Jurkat, Clone E6-1 (cell line): ENCODE data around the gene WDR77.

Experiments used
- DNase-seq: peaks from one replicate; pipeline ENCODE4 v3.0.0-alpha.2; 2011; ENCODE audit warnings: low read depth, low spot score
- H3K4me3 ChIP-seq: 2 replicates; pipeline ENCODE4 v1.5.1; 2011; ENCODE audit warnings: mild to moderate bottlenecking, low read length, control low read depth, moderate library complexity

WDR77 gene

GRCh38 chr1:111446967-111447892 is 1.8 kb downstream of the WDR77 start:
- DNase-seq: no peak
- H3K4me3 ChIP-seq: no peak overlapping the region

- DNase-seq: no peak
- no peak overlapping the region for H3K4me3 ChIP-seq
Observed at GRCh38 chr1:111446546-111446945, 2.5 kb downstream of the WDR77 start.

GRCh38 chr1:111444031-111444430 is 5.0 kb downstream of the WDR77 start:
- DNase-seq: no peak
- H3K4me3 ChIP-seq: no peak overlapping the region

- H3K4me3 ChIP-seq: no peak overlapping the region
Observed at GRCh38 chr1:111442457-111442856, 6.6 kb downstream of the WDR77 start.

GRCh38 chr1:111441573-111442192 is 7.4 kb downstream of the WDR77 start:
- no peak overlapping the region for H3K4me3 ChIP-seq
- peak; percentile 47 for DNase-seq

More at GRCh38 chr1:111442457-111442856, 6.6 kb downstream of the WDR77 start:
- DNase-seq: no peak

- no peak for DNase-seq
- H3K4me3 ChIP-seq: no peak overlapping the region
Observed at GRCh38 chr1:111439461-111440351, 9.3 kb downstream of the WDR77 start.

- H3K4me3 ChIP-seq: no peak overlapping the region
- no peak for DNase-seq
Observed at GRCh38 chr1:111436726-111437125, 12.3 kb downstream of the WDR77 start.

GRCh38 chr1:111424281-111424680 is 24.8 kb downstream of the WDR77 start:
- DNase-seq: no peak
- H3K4me3 ChIP-seq: no peak overlapping the region

- H3K4me3 ChIP-seq: no peak overlapping the region
- no peak for DNase-seq
Observed at GRCh38 chr1:111422546-111423391, 26.3 kb downstream of the WDR77 start.

GRCh38 chr1:111420377-111420776 is 28.7 kb downstream of the WDR77 start:
- no peak overlapping the region for H3K4me3 ChIP-seq
- DNase-seq: no peak

- no peak overlapping the region for H3K4me3 ChIP-seq
- no peak for DNase-seq
Observed at GRCh38 chr1:111419037-111419436, 30.0 kb downstream of the WDR77 start.

GRCh38 chr1:111417755-111418154 is 31.3 kb downstream of the WDR77 start:
- DNase-seq: no peak
- no peak overlapping the region for H3K4me3 ChIP-seq

GRCh38 chr1:111415461-111415860 is 33.6 kb downstream of the WDR77 start:
- no peak overlapping the region for H3K4me3 ChIP-seq
- DNase-seq: no peak

GRCh38 chr1:111414756-111415155 is 34.3 kb downstream of the WDR77 start:
- no peak overlapping the region for H3K4me3 ChIP-seq
- no peak for DNase-seq

- no peak for DNase-seq
- no peak overlapping the region for H3K4me3 ChIP-seq
Observed at GRCh38 chr1:111412839-111413238, 36.2 kb downstream of the WDR77 start.

GRCh38 chr1:111407301-111407700 is 41.8 kb downstream of the WDR77 start:
- H3K4me3 ChIP-seq: no peak overlapping the region
- no peak for DNase-seq

GRCh38 chr1:111406321-111406768 is 42.7 kb downstream of the WDR77 start:
- peak; percentile 60 for DNase-seq
- H3K4me3 ChIP-seq: no peak overlapping the region

- DNase-seq: no peak
- no peak overlapping the region for H3K4me3 ChIP-seq
Observed at GRCh38 chr1:111404588-111404987, 44.5 kb downstream of the WDR77 start.

- no peak for DNase-seq
Observed at GRCh38 chr1:111402083-111402482, 47.0 kb downstream of the WDR77 start.

More at GRCh38 chr1:111402083-111402482, 47.0 kb downstream of the WDR77 start:
- H3K4me3 ChIP-seq: no peak overlapping the region
